GM21367 (cell line): ENCODE results near the gene KLHDC7B.
"Not testable (repeated sequence)": the region's sequence is repeated elsewhere in the genome, so short reads cannot be mapped to it uniquely, and the experiment has no call there.

ENCODE experiments used
- ATAC-seq: cut with Tn5 transposase; IDR thresholded peaks from one replicate; pipeline ENCODE4 v1.9.1; 2021; ENCODE audit not compliant: unreplicated experiment

KLHDC7B gene

GRCh38 chr22:50517495-50518260 is 28.0 kb upstream of the KLHDC7B start:
- ATAC-seq: no peak

DNA sequence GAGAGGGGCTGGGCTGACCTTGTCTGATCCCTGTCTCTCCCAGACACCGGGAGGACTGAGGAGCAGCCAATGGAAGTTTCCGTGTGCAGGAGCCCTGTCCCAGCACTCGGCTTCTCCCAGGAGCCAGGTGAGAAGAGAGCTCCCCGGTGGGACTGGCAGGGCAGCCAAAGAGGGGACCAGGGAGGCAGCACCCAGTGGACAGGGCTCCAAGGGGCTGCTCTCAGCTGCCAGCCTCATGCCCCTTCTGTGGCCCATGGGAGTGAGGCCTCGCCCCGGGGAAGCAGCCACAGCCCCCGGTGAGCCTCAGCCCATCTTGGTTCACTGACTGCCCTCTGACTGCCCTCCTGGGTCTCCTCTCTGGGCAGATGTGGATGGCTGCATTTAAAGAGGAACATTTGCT is 27.1 kb upstream of the KLHDC7B start:
- ATAC-seq: no peak

DNA sequence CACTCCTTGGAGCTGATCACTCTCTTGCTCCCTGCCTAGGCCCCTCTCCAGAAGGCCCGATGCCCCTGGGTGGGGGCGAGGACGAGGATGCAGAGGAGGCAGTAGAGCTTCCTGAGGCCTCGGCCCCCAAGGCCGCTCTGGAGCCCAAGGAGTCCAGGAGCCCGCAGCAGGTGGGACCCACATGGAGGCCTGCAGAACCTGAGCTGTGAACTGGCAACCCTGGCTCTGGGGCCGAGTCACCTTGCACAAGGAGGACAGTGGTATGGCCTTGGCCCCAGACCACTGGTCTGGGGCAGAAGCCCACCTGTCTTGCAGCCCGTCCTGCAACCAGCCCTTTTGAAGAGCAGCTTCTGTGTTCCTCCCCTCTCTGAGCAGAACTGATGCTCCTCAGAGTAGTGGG is 26.5 kb upstream of the KLHDC7B start:
- no peak for ATAC-seq

DNA sequence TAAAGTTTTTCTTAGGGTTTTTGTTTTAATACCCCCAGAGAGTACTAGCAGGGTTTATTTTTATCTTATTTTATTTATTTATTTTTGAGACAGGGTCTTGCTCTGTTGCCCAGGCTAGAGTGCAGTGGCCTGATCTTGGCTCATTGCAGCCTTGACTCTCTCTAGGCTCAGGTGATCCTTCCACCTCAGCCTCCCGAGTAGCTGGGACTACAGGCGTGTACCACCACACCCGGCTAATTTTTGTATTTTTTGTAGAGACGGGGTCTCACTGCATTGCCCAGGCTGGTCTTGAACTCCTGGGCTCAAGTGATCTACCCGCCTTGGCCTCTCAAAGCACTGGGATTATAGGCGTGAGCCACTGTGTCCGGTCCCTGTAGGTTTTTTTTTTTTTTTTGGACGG is 25.5 kb upstream of the KLHDC7B start:
- not testable (repeated sequence) for ATAC-seq

DNA sequence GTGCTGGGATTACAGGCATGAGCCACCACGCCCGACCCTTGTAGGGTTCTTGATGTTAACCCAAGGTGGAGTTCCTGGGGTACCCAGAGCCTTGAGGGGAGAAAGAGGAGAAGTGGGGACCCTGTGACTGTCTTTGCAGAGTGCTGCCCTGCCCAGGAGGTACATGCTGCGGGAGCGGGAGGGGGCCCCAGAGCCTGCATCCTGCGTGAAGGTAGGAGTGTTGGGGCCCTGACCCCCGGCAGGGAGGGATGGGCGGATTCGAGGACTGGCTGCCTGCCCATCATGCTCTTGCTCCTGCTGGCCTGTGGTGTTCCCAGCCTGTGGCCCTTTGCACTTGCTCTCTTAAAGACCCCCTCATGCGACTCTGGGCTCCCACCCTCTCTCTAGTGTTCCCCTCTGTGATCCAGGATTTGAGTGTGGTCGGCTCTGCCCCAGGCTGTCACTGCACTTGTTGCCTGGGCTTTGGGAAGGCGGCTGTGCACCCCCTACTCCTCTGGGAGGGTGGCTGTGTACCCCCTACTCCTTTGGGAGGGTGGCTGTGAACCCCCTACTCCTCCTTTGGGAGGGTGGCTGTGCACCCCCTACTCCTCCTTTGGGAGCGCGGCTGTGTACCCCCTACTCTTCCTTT is 24.8 kb upstream of the KLHDC7B start:
- no peak for ATAC-seq

- ATAC-seq: no peak
These were observed 24.0 kb upstream of the KLHDC7B start for GRCh38 chr22:50521710-50522109.

DNA sequence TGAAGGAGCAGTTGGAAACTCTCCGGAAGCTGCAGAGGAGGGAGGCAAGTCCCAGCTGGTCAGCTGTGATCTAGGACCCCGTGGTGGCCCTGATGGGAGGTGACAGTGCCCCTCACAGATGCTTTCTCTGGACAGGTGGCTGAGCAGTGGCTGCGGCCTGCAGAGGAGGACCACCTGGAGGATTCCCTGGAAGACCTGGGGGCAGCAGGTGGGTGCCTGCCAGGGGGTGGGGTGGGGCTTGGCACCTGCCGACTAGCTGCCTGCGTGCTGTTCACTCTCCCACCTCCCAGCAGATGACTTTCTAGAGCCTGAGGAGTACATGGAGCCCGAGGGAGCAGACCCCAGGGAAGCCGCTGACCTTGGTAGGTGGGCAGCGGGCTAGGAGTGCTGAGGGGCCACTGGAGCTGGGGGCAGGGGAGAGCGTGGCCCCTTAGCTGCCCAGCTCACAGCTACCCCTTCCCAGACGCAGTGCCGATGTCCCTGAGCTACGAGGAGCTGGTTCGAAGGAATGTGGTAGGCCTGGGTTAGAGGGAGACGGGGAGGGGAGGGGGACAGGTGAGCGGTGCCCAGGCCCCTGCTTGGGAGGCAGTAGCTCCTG is 23.4 kb upstream of the KLHDC7B start:
- no peak for ATAC-seq

DNA sequence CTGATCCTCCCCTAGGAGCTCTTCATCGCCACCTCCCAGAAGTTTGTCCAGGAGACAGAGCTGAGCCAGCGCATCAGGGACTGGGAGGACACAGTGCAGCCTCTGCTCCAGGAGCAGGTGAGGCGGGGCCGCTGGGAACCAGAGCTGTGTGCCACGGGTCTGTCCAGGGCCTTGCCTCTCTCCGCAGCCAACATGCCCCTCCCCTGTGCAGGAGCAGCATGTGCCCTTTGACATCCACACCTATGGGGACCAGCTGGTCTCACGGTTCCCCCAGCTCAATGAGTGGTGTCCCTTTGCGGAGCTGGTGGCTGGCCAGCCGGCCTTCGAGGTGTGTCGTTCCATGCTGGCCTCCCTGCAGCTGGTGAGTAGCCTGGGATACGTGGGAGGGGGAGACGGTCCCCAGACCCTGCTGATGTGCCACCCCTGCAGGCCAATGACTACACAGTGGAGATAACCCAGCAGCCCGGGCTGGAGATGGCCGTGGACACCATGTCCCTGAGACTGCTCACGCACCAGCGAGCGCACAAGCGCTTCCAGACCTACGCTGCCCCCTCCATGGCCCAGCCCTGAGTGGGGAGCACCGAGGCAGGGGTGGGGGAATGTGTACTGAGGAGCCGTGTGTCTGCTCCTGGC is 22.8 kb upstream of the KLHDC7B start:
- ATAC-seq: no peak

GRCh38 chr22:50523458-50523805 is 22.3 kb upstream of the KLHDC7B start:
- no peak for ATAC-seq

DNA sequence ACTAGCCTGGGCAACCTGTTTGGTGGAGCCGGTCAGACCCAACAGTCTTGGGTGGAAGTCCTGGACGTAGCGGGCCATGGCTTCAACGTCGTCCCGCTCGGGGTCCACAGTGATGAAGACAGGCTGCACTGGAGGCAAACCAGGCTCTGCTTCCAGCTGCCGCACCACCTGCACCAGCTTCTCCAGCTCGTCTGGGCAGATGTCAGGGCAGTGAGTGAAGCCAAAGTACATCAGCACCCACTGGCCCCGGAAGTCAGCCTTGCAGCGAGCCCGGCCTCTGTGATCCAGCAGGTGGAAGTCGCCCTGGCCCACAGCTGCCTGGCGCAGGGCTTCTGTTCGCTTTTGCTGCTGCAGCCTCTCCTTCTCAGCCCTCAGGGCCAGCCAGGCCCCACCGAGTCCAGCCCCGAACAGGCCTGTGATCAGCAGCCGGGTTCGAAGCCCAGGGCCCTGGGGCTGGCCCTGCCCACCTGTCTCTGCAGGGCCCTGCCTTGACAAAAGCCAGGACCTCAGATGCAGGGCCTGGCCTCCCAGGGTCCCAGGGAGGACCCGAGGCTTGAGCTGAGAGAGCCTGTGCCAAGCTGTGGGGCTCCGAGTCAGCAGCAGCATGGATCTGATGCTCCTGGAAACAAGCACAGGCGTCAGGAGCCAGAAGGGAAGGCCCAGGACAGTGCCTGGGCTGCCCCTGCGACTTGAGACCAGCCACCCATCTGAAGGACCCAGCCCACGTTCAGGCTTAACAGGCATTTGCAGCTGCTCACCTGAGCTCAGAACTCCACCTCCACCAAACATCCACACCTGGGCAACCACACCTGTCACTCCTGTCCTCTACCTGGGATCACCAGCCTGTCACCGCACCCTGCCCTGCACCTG is 21.7 kb upstream of the KLHDC7B start:
- ATAC-seq: no peak

DNA sequence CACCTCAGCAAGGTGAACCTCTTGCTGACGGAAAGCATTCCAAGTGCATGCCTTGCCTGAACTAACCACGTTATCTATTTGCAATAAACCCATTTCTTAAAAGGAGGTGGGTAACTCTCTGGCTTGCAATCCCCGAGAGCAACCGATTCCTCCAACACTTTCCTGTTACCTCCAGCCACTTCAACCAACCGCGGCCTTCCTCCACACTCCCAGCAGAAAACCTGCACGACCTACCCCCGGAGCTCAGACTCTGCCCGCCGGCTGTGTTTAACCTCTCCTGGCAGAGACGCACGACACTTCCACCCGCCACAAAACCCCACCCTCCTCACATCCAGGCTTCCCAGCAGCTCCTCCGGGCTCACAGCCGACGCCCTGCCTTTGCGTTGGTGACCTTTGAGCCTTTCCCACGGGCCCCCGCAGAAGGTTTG is 21.0 kb upstream of the KLHDC7B start:
- ATAC-seq: no peak

DNA sequence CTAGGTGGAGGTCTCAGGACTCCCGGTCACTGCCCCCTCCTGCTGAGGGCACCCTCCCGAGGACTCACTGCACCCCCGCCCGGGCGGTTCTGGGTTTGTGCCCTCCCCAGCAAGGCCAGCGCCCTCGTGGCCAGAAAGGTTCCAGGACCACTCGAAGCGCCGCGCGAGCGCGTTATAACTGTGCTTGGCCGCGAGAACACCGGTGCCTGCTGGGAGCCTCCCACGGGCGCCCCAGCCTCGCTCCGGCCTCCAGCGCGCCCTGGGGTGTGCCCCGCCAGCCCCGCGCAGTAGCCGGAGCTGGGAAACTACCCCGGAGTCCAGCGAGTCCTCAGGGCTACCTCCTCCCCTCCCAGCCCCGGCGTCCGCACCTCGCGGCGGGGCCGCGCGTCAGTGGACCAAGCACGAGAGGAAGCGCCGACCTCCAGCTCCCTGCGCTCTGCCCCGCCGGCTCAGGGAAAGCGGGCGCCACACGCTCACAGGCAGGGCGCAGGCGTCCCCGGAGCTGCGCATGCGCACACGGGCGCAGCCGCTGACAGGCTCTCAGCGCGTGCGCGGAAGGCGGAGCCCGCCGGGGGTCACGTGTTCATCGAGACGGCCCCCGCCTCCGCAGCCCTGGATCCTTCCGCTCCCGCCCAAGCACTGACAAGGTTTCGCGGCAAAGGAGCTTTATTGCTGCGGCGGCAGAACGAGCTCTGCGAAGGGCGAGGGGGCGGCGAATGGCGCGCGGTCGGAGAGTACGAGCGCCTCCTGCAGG is 20.4 kb upstream of the KLHDC7B start, which contains the start of gene SCO2:
Gene SCO2, minus strand, starts transcription at position 495 of the 754 bp plus-strand sequence. CDS start 1,187 bp downstream, outside the sequence.
- ATAC-seq: peak; percentile 19

- peak; percentile 7 for ATAC-seq
These were observed 19.9 kb upstream of the KLHDC7B start for GRCh38 chr22:50525858-50526107.

- ATAC-seq: peak; percentile 20
These were observed 19.4 kb upstream of the KLHDC7B start for GRCh38 chr22:50526108-50526833.

DNA sequence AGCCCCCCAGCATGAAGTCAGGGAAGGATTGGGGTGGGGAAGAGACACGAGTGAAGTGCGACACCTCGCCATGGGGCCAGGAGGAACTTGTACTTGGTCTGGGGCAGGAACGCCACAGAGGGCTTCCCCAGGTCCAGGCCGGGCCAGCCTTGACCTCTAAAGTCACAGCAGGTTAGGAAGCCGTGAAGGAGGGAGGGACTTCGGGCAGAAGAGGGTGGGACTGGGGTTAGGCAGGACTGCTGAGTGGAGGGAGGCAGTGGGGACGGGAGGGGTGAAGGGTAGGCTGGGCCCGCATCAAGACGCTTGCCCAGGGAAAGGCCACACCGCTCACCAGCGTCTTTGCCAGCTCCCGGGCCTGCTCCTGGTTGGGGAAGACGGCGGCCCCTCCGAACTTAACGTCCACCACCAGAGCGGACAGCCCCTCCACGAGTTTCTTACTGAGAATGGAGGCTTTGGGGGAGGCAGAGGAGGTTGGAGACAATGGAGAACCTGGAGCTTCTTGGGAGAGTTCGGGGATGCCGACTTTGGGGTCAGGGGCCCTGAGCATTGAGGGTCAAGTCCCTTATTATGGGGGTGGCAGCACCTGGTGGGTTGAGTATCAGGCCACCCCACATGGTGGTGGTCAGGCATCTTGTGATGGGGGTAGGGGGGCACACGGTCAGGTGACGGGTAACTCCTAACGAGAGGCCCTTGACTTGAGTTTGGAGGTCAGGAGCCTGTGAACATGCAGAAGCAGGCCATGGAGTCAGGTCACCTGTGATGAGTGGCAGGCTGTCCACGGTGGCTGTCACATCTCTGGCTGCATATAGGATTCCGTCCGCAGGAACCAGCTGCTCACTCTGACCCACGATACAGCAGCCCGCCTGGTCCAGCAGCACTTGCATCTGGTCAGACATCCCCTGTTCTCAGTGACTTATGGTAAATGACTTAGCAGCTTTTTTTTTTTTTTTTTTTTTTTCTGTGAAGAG is 18.6 kb upstream of the KLHDC7B start:
- no peak for ATAC-seq

DNA sequence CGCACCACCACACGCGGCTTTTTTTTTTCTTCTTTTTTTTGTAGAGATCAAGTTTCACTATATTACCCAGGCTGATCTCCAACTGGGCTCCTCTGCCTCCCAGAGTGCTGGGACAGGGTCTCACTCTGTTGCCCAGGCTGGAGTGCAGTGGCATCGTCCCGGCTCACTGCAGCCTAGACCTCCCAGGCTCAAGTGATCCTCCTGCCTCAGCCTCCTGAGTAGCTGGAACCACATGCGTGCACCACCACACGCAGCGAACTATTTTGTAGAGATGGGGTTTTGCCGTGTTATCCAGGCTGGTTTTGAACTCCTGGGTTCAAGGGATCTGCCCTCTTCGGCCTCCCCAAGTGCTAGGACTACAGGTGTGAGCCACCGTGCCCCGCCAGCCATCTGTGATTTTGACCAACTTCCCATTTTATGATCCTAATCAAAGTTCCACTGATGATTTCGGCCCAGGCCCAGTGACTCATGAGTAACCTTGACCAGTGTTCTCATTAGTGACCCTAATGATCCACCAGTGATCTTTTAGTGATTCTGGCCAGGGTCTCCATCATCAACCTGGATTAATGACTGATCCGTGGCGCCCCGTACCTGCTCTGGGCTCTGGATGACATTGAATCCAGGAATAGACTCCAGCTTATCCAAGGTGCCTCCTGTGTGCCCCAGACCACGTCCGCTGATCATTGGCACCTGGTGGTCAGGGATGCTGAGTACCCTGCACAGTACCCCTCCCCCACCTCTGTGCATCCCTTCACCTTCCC is 17.6 kb upstream of the KLHDC7B start:
- ATAC-seq: no peak

DNA sequence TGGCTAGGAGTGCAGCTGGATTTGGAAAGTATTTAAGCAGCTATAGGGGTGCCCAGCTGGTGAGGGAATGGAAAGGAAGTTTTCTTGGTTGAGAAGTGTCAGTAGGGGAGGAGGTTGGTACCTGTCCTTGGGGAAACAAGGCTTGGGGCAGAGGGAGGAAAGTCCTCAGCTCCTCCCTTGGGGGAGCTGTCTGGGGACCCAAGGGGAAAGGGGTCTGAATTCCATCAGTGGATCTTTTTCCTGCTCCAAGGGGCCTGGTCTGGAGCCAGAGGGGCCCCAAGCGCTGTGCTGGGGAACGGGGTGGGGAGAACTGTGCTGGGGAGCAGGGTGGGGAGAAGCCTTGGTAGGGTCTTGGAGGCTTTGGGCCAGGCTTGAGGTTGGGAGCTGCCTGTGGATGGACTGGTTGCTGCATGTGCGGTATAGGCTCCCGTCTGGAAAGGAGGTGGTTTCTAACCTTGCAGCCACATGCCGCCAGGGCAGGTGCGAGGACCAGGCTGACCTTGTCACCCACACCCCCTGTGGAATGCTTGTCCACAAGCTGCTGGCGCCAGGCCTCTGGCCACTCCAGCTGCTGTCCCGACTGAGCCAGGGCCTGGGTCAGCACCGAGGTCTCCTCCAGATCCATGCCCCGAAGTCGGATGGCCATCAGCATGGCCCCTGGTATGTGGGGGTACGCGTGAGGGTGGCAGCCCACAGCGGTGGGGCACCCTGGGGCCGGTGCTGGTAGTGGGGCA is 16.9 kb upstream of the KLHDC7B start:
- no peak for ATAC-seq
